ENCODE measurements around the gene JPT2.

The JPT2 gene

DNA sequence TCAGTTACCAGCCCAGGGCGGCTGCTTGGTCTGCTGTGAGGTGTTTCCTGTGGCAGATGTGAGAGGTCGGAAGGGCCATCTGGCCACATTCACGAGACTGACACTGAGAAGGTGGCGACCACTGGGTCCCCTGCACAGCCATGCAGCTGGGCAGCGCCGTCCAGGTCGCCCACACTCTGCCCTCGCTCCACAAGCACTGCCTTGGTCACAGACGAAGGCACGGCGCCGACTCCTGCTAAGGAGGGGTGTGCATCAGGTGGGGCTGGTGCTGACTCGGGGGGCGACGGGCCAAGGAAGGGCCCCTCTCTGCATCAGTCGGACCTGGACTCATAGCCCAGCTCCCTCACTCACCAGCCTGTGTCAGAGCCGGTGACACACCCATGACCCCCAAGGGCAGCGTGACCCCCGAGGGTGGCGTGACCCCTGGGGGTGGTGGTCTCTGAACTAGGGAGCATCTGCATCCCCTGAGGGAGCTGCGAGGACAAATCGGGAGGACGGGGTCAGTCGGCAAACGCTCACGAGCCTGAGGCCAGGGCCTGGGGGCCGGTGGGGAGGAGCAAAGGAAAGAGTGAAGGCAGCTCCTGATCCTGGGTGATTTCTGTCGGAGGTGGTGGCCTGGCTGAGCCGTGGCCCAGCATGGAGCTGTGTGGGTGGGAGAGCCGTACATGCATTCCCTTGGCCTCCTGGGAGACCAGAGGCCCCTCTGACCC, 62.9 kb downstream of the JPT2 start:
- no peak for DNase-seq

DNA sequence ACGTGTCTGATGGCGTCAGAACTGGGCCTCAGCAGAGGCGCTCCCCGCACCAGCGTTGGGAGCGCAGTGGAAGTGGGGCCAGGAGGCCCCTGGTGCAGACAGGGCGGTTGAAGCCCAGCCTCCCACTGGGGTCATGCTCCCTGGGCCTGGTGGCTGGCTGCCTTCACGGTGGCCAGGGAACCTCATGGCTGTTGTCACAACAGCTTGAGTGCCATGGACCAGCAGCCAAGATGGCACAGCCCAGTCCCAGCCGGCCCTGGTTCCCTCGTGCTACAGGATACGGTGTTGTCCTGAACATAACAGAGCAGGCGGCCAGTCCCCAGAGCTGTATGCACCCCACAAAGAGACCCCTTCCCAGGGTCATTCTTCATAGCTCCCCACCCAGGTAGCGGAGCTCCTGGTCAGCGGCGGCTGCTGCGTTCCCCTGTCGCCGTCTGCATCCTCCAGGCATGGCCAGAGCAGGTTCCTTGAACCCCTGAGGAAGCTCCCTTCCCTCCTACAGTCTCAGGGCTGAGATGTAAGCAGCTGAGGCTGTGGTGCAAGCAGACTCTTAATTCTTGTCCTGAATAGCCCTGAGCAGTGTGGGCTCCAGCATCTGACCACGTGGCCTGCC, 63.6 kb downstream of the JPT2 start:
- DNase-seq: no peak

DNA sequence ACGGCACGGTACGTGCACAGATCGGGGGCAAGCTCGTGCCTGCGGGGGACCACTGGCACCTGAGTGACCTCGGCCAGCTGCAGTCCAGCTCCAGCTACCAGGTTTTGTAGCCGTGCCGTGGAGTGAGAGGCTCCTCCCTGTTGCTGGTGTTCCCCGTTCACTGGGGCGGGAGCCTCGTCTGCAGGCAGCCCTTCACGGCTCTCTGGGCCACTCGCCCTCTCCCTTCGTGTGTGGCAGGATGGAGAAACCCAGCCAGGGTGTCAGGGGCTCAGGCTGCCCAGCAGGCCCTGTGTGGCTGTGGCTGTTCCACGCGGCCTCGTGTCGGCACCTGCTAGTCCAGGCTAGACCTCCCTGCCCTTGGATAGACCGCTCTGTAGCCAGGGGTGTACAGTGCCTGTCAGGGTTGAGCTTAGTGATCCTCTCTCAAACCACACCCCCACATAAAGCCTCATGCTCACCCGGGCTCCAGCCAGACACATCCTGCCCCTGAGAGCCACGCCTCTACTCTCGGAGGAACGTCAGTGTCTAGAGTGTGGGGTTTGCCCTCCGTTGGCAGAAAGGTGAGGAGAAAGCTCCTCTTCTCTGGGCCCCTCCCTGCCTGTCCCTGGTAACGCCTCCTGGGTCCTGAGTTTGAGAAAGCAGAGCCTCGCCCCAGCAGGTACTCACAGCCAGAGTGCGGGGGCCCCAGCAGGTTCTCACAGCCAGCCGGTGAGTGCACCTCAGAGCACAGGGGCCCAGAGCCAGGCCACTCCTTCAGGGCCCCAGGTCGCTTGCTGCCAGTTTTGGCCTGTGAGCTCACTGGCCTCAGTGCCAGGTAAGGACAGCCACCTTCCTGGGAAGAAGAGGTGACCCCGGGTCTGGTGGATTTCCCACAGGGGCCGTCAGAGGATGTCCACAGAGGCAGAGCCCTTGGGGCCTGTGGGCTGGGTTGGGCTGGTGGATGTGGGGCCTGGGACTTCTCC, 65.6 kb downstream of the JPT2 start:
- DNase-seq: no peak

DNA sequence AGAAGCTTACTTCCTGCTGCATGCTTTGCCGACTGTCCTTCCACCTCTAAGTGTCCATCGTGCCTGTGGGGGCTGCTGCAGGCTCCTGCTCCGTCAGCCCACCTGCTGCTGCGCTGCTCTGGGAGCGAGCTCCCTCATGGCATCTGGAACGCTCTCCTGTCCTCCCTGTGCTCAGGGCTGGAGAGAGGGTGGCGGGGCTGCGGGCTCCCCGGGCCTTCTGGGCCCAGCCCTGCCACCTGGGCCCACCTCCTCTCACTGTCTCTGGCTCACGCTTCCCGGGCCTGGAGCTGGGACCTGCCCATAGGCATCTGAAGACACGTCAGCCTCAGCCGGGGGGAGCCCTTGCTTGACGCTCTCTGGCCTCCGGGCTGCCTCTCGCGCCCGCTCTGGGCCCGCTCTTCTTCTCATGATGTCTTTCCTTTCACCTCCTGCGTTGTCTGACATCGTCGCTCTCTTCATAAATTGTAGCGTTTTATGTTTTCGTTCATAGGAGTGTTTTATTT, 66.3 kb downstream of the JPT2 start:
- no peak for DNase-seq

DNA sequence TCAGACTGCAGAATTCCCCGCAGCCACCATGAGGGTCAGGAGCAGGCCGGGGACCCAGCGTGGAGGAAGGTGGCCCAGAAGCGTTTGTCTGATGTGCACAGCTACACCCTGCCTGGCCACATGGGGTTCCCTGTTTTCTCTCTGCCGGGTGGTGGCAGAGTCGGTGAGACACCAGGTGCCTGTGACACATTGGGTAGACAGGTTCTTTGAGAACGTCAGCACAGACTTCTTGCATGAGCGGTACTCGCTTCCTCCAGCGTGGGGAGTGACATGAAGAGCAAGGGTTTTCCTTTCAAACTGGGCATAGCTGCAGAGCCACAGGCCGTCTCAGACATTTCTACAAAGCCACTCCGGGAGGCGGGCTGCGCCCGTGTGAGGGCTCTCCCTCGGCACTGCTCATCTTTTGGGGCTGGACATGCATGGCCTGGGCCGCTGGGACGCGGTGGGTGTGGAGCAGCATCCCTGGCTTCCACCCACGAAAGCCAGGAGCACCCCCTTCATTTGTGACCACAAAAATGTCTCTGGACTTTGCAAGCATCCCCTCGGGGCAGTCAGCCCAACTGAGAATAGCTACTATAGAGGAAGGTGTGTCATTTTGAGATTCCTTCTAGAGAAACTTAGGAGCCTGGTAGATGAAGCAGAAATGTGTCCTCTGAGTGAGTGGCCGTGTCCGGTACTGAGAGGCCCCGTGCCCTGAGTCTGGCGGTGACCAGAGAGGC, 67.3 kb downstream of the JPT2 start:
- no peak for DNase-seq

DNA sequence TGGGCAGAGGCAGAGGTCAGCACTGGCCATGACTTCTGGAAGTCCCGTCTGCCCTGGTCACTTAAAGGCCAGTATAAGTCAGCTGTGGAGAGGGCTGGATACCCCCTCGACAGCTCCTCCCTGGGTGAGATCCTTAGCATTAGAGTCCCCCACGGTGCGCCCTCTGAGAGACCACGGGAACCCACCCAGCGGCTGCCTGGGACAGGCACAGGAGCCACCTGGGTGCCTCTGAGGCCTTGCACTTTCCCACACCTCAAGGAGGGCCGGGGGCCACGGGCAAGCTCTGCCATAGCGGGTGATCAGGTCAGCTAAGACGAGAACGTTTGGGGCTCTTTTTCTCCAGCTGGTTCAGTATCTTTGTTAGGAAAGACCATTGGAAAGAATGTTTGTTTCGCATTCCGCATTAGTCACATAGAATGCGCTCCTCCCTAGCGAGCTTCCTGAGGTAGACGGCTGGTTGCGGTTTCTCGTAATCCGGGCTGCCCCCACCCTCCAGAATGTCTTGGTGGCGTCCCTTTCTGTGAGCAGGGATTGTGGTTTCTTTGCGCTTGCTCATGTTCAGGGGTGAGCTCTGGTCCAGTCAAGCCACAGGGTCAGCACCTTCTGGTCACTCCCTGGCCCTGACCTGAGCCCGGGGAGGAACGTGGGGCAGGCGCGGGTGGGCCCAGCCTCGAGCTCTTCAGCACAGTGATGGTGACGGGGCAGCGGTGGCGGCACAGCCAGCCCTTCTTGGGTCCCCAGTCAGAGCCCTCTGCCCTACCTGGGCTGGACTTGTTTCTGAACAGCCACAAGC, 68.0 kb downstream of the JPT2 start:
- DNase-seq: no peak

DNA sequence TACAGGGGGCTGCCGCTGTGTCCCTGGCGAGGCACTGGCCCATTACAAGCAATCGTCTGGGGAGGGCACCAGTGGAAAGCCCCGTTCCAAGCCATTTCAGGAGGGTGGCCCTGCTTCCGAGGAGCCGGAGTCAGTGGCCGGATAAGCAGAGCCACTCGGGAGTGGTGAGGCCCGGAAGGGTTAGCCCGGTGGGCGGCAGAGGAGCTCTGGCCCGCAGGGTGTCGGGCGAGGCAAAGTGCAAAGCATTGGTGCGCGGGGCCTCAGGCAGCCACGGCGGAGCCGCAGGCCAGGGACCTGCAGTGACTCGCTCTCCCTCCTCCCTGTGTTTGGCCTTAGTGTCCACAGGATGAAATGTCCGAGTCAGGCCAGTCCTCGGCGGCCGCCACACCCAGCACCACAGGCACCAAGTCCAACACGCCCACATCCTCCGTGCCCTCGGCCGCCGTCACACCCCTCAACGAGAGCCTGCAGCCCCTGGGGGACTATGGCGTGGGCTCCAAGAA, 68.7 kb downstream of the JPT2 start:
- DNase-seq: no peak

DNA sequence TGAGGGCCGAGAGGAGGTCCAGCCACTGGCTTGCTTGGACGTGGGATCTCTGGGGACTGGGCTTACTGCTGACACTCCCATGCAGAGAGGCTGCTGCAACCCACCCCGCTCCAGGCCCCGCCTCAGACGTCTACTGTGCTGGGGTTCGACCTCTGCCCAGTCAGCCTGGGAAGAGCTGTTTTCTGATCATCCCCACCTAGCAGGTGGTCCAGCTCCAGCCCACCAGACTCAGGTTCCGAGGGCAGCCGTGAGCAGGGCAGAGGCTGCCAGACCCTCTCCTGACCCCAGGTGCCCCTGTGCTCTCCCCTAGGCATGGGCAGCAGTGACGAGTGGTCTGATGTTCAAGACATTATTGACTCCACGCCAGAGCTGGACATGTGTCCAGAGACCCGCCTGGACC, 69.9 kb downstream of the JPT2 start:
- DNase-seq: no peak

DNA sequence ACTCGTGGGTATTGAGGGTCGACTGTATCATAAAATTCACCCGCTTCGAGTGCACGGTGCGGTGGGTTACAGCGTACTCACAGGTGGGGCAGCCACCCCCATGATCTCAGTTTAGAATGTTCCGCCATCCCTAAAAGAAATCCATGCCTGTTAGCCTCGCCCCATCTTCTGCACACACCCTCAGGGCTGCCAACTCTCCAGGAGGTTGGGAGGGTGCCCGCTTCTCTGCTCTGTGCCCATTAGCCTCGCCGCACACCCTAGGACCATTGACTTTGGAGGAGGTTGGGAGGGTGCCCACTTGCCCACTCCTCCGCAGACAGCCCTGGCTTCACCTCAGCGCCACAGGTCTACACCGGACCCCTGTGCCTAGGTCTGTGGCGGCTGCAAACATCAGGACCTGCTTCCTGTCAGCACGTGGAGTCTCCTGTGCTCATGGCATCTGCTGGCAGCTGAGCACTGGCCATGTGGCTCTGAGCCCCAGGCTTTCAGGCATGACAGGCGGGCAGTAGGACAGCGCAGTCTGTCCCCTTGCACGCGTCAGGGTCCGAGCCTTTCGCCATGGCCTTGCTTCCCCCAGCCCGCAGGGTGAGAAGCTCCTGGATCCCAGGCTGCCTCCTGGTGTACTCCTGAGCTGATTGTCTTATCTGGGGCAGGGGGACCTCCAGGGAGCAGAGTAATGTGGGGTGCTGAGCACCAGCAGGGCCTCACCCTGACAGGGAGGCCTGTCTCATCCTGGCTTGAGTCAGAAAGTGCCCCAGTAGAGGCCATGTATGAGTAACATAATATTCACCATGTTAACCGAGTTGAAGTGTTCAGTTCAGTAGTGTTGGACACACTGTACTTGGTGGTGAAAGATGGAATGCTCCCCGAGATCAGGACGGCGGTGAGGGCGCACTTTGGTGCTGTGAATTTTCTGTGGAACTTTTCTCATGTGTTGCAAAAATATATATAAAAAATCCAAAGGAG, 71.4 kb downstream of the JPT2 start:
- no peak for DNase-seq

Data from KG1 (cell line).